GM23338 (cell line): ENCODE results near the gene TFDP1.

Source experiments
- CREB1 ChIP-seq: fragments of 250-450 bp; sonication (Bioruptor Pico); IDR thresholded peaks from 2 replicates; pipeline ENCODE4 v1.5.0; 2020; ENCODE audit warnings: low read depth, mild to moderate bottlenecking, moderate library complexity
- EZH2 ChIP-seq: fragments of 200-600 bp; sonication (generic); IDR thresholded peaks from one replicate; pipeline ENCODE4 v1.8.0; 2017; ENCODE audit warnings: antibody characterized with exemption, mild to moderate bottlenecking, low read depth; ENCODE audit not compliant: unreplicated experiment
- EZH2phosphoT487 ChIP-seq: fragments of 200-600 bp; sonication (generic); IDR thresholded peaks from one replicate; pipeline ENCODE4 v1.8.1; 2018; ENCODE audit warnings: antibody characterized with exemption; ENCODE audit not compliant: unreplicated experiment
- JUNB ChIP-seq: IDR thresholded peaks from one replicate; pipeline ENCODE4 v1.6.1; 2016; ENCODE audit warnings: antibody characterized with exemption; ENCODE audit not compliant: unreplicated experiment
- NANOG ChIP-seq: IDR thresholded peaks from 2 replicates; pipeline ENCODE4 v1.6.1; 2016; ENCODE audit warnings: antibody characterized with exemption, borderline replicate concordance
- POLR2AphosphoS5 ChIP-seq: IDR thresholded peaks from 2 replicates; pipeline ENCODE4 v1.6.1; 2016; ENCODE audit warnings: antibody characterized with exemption, low read depth
- REST ChIP-seq: IDR thresholded peaks from one replicate; pipeline ENCODE4 v1.6.1; 2018; ENCODE audit warnings: antibody characterized with exemption; ENCODE audit not compliant: unreplicated experiment
- STAT1 ChIP-seq: IDR thresholded peaks from one replicate; pipeline ENCODE4 v1.6.1; 2016; ENCODE audit warnings: antibody characterized with exemption; ENCODE audit not compliant: unreplicated experiment
- ZNF114 ChIP-seq: fragments of 250-450 bp; sonication (Bioruptor Pico); IDR thresholded peaks from 2 replicates; pipeline ENCODE4 v1.5.0; 2020; ENCODE audit warnings: mild to moderate bottlenecking, moderate library complexity
- ZNF331 ChIP-seq: fragments of 250-450 bp; sonication (Bioruptor Pico); IDR thresholded peaks from 2 replicates; pipeline ENCODE4 v1.5.0; 2020; ENCODE audit warnings: low read depth, mild to moderate bottlenecking, moderate library complexity
- ZNF462 ChIP-seq: fragments of 250-450 bp; sonication (Bioruptor Pico); IDR thresholded peaks from 2 replicates; pipeline ENCODE4 v1.5.0; 2020; ENCODE audit warnings: mild to moderate bottlenecking, moderate library complexity
- TF ChIP-seq, protein P1 (sequence below), 2 experiments: fragments of 200-600 bp in 1 of 2; sonication (generic) in 1 of 2; conservative IDR thresholded peaks; 2 replicates each; pipeline versions ENCODE4 v1.5.1 to v1.6.1; 2016 to 2017; ENCODE audit warnings: antibody characterized with exemption in 2 of 2, low read depth in 2 of 2, mild to moderate bottlenecking in 2 of 2, moderate library complexity in 1 of 2
- TF ChIP-seq, protein P2 (sequence below): IDR thresholded peaks from 2 replicates; pipeline ENCODE4 v1.6.1; 2016; ENCODE audit warnings: antibody characterized with exemption

DNA sequence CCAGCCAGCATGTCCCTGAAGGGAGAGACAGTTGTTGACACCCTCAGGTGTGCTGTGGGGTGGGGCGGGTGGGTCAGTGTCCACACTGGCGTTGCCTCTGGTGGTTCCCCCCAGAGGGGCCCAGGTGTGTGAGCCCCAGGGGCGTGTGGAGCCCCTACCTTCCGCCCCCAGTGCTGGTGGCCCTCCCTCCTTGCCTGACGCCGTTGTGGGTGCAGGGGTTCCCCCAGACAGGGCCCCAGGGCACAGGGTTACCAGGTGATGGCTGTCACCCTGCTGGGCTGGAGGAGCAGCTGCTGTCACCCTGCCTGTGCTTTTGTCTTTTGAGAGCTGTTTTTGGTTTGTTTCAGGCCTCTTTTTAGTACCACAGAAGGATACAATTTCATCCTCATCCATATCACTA is 46.3 kb downstream of the TFDP1 start:
- TF ChIP-seq EZH2: no peak
- TF ChIP-seq, protein P1, sequence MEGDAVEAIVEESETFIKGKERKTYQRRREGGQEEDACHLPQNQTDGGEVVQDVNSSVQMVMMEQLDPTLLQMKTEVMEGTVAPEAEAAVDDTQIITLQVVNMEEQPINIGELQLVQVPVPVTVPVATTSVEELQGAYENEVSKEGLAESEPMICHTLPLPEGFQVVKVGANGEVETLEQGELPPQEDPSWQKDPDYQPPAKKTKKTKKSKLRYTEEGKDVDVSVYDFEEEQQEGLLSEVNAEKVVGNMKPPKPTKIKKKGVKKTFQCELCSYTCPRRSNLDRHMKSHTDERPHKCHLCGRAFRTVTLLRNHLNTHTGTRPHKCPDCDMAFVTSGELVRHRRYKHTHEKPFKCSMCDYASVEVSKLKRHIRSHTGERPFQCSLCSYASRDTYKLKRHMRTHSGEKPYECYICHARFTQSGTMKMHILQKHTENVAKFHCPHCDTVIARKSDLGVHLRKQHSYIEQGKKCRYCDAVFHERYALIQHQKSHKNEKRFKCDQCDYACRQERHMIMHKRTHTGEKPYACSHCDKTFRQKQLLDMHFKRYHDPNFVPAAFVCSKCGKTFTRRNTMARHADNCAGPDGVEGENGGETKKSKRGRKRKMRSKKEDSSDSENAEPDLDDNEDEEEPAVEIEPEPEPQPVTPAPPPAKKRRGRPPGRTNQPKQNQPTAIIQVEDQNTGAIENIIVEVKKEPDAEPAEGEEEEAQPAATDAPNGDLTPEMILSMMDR (conservative IDR thresholded peaks at IDR 0.05; ENCODE audit: low read depth in 2 of 2): no peak
- no peak for TF ChIP-seq STAT1
- TF ChIP-seq EZH2phosphoT487: no peak
- no peak for TF ChIP-seq REST
- TF ChIP-seq POLR2AphosphoS5: no peak
- TF ChIP-seq ZNF114: no peak
- TF ChIP-seq ZNF462 (CRISPR knock-in tag): no peak
- no peak for TF ChIP-seq CREB1
- no peak for TF ChIP-seq ZNF331 (CRISPR knock-in tag)
- no peak for TF ChIP-seq JUNB
- TF ChIP-seq NANOG: no peak
- TF ChIP-seq, protein P2, sequence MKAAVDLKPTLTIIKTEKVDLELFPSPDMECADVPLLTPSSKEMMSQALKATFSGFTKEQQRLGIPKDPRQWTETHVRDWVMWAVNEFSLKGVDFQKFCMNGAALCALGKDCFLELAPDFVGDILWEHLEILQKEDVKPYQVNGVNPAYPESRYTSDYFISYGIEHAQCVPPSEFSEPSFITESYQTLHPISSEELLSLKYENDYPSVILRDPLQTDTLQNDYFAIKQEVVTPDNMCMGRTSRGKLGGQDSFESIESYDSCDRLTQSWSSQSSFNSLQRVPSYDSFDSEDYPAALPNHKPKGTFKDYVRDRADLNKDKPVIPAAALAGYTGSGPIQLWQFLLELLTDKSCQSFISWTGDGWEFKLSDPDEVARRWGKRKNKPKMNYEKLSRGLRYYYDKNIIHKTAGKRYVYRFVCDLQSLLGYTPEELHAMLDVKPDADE: no peak
